ENCODE results near the gene HARS1. TPM values are rescaled to one million over a fixed set of nuclear protein-coding genes. Genes with fewer than 3 reads are reported as not detected.
"Not testable (repeated sequence)": the region's sequence is repeated elsewhere in the genome, so short reads cannot be mapped to it uniquely, and the experiment has no call there.

Gene HARS1
- total RNA-seq, 2 donors from 2014 or later, result 38.0 to 48.2 TPM

GRCh38 chr5:140638898-140639147 is 52.3 kb downstream of the HARS1 start:
- intact Hi-C loops (cut with DNase I), result loop anchor here (5.0 to 10.0 kb wide), 2 partner anchors 74 to 77 kb away; partner anchors contain the start of genes APBB3 (in 2 of the 2) and SLC35A4 (in 2 of the 2)
- not testable (repeated sequence) for DNase-seq (ENCODE audit: low spot score)

- DNase-seq (ENCODE audit: low spot score), result no peak
- intact Hi-C loops (cut with DNase I), result loop anchor here (5.0 to 10.0 kb wide), 2 partner anchors 73 to 75 kb away; partner anchors contain the start of genes APBB3 (in 2 of the 2) and SLC35A4 (in 2 of the 2)
Observed at GRCh38 chr5:140637371-140638100, 53.6 kb downstream of the HARS1 start.

GRCh38 chr5:140635291-140636257 is 55.6 kb downstream of the HARS1 start:
- intact Hi-C loops (cut with DNase I), result loop anchor here (5.0 to 10.0 kb wide), 2 partner anchors 71 to 73 kb away; partner anchors contain the start of genes APBB3 (in 2 of the 2) and SLC35A4 (in 2 of the 2)
- DNase-seq (ENCODE audit: low spot score), result no peak

GRCh38 chr5:140634103-140634502 is 57.1 kb downstream of the HARS1 start:
- intact Hi-C loops (cut with DNase I), result loop anchor here in 1 of 2 donors (10.0 kb wide), 1 partner anchor 69 kb away; the partner anchor contains the start of genes APBB3 and SLC35A4
- no peak for DNase-seq (ENCODE audit: low spot score)

GRCh38 chr5:140633501-140633900 is 57.7 kb downstream of the HARS1 start:
- DNase-seq (ENCODE audit: low spot score), result no peak
- intact Hi-C loops (cut with DNase I), result loop anchor here in 1 of 2 donors (10.0 kb wide), 1 partner anchor 69 kb away; the partner anchor contains the start of genes APBB3 and SLC35A4

- intact Hi-C loops (cut with DNase I), result loop anchor here in 1 of 2 donors (10.0 kb wide), 1 partner anchor 68 kb away; the partner anchor contains the start of genes APBB3 and SLC35A4
- DNase-seq (ENCODE audit: low spot score), result peak; percentile 89
Observed at GRCh38 chr5:140633021-140633471, 58.1 kb downstream of the HARS1 start, which contains the start of gene CD14. Gene CD14 (minus strand): TSS chr5:140633175. CDS start chr5:140633071, 104 bp downstream.

- peak; percentile 88 for DNase-seq (ENCODE audit: low spot score)
- intact Hi-C loops (cut with DNase I), result loop anchor here in 1 of 2 donors (10.0 kb wide), 1 partner anchor 68 kb away; the partner anchor contains the start of genes APBB3 and SLC35A4
Observed at GRCh38 chr5:140632366-140633020, 58.7 kb downstream of the HARS1 start.

- DNase-seq (ENCODE audit: low spot score), result no peak
- intact Hi-C loops (cut with DNase I), result loop anchor here in 1 of 2 donors (10.0 kb wide), 1 partner anchor 67 kb away; the partner anchor contains the start of genes APBB3 and SLC35A4
Observed at GRCh38 chr5:140631831-140632365, 59.3 kb downstream of the HARS1 start.

- intact Hi-C loops (cut with DNase I), result loop anchor here in 1 of 2 donors (10.0 kb wide), 1 partner anchor 66 kb away; the partner anchor contains the start of genes APBB3 and SLC35A4
- DNase-seq (ENCODE audit: low spot score), result no peak
Observed at GRCh38 chr5:140631036-140631417, 60.1 kb downstream of the HARS1 start.

GRCh38 chr5:140630292-140631035 is 60.7 kb downstream of the HARS1 start:
- intact Hi-C loops (cut with DNase I), result loop anchor here in 1 of 2 donors (10.0 kb wide), 1 partner anchor 66 kb away; the partner anchor contains the start of genes APBB3 and SLC35A4
- no peak for DNase-seq (ENCODE audit: low spot score)

GRCh38 chr5:140628711-140629110 is 62.5 kb downstream of the HARS1 start:
- intact Hi-C loops (cut with DNase I), result no loop called here

GRCh38 chr5:140627972-140628371 is 63.2 kb downstream of the HARS1 start:
- no peak for DNase-seq (ENCODE audit: low spot score)
- intact Hi-C loops (cut with DNase I), result no loop called here

More at GRCh38 chr5:140628711-140629110, 62.5 kb downstream of the HARS1 start:
- DNase-seq (ENCODE audit: low spot score), result no peak

- DNase-seq (ENCODE audit: low spot score); intact Hi-C loops (cut with DNase I): not testable (repeated sequence)
Observed at GRCh38 chr5:140624886-140625285, 66.3 kb downstream of the HARS1 start.

Small RNA genes lying within 50 kb of the gene (microRNA-seq; reads per million reads assigned to microRNA genes)
- 0 reads per million in 2 donors for gene MIR3655 (ENCODE audit: borderline microRNAs expressed in 2 of 2)

Other genes with a start within 250 kb of the HARS1 start
- 10 to 100 TPM in 1 of 2 donors, 1 to 10 TPM in 1; 8.5 to 11.0 TPM for gene EIF4EBP3, start 143.7 kb downstream of the HARS1 start, total RNA-seq
- gene SRA1, start 133.9 kb downstream of the HARS1 start, total RNA-seq, result 10 to 100 TPM; 27.9 to 28.0 TPM
- gene APBB3, start 126.8 kb downstream of the HARS1 start, total RNA-seq, result 10 to 100 TPM; 12.5 to 19.7 TPM
- 10 to 100 TPM; 43.9 to 55.0 TPM for gene SLC35A4, start 126.5 kb downstream of the HARS1 start, total RNA-seq
- gene CD14, start 58.2 kb downstream of the HARS1 start, total RNA-seq, result 10 to 100 TPM; 64.6 to 68.8 TPM
- gene TMCO6, start 51.9 kb downstream of the HARS1 start, total RNA-seq, result 10 to 100 TPM in 1 of 2 donors, 1 to 10 TPM in 1; 6.6 to 11.2 TPM
- gene NDUFA2, start 43.7 kb downstream of the HARS1 start, total RNA-seq, result 10 to 100 TPM; 37.4 to 45.9 TPM
- 10 to 100 TPM; 63.1 to 70.3 TPM for gene IK, start 43.5 kb downstream of the HARS1 start, total RNA-seq
- 10 to 100 TPM; 13.0 to 14.9 TPM for gene WDR55, start 26.5 kb downstream of the HARS1 start, total RNA-seq
- under 1 TPM; 0.52 to 0.56 TPM for gene DND1, start 17.8 kb downstream of the HARS1 start, total RNA-seq
- gene HARS2, start 85 bp upstream of the HARS1 start, total RNA-seq, result 10 to 100 TPM; 16.8 to 19.2 TPM
- 10 to 100 TPM; 31.8 to 34.9 TPM for gene ZMAT2, start 9.1 kb upstream of the HARS1 start, total RNA-seq
- not detected for gene PCDHA1, start 94.8 kb upstream of the HARS1 start, total RNA-seq
- under 1 TPM in 1 of 2 donors, not detected in 1; 0.14 TPM for gene PCDHA2, start 103.5 kb upstream of the HARS1 start, total RNA-seq
- gene PCDHA3, start 109.7 kb upstream of the HARS1 start, total RNA-seq, result under 1 TPM; 0.19 to 0.23 TPM
- gene PCDHA4, start 115.7 kb upstream of the HARS1 start, total RNA-seq, result under 1 TPM; 0.32 to 0.48 TPM
- under 1 TPM; 0.14 TPM for gene PCDHA5, start 130.2 kb upstream of the HARS1 start, total RNA-seq
- gene PCDHA6, start 136.6 kb upstream of the HARS1 start, total RNA-seq, result under 1 TPM; 0.14 to 0.23 TPM
- under 1 TPM in 1 of 2 donors, not detected in 1; 0.19 TPM for gene PCDHA7, start 142.9 kb upstream of the HARS1 start, total RNA-seq
- not detected for gene PCDHA8, start 149.8 kb upstream of the HARS1 start, total RNA-seq
- gene PCDHA9, start 157.0 kb upstream of the HARS1 start, total RNA-seq, result under 1 TPM; 0.14 TPM
- gene PCDHA10, start 164.5 kb upstream of the HARS1 start, total RNA-seq, result under 1 TPM; 0.52 to 0.60 TPM
- under 1 TPM; 0.14 TPM for gene PCDHA11, start 177.6 kb upstream of the HARS1 start, total RNA-seq
- under 1 TPM in 1 of 2 donors, not detected in 1; 0.24 TPM for gene PCDHA12, start 183.9 kb upstream of the HARS1 start, total RNA-seq
- gene PCDHA13, start 190.8 kb upstream of the HARS1 start, total RNA-seq, result under 1 TPM in 1 of 2 donors, not detected in 1; 0.05 TPM
- under 1 TPM; 0.14 to 0.24 TPM for gene PCDHAC1, start 234.9 kb upstream of the HARS1 start, total RNA-seq